HepG2 (cell line): ENCODE results near the gene MDH2. TPM values are rescaled to one million over a fixed set of nuclear protein-coding genes. Genes with fewer than 3 reads are reported as not detected.

ENCODE experiments used
- ATAD3A ChIP-seq: sonication (generic); formaldehyde crosslinking; IDR thresholded peaks from 2 replicates; pipeline ENCODE4 v1.4.0; 2020; ENCODE audit warnings: missing genetic modification reagents
- DR1 ChIP-seq: sonication (generic); formaldehyde crosslinking; IDR thresholded peaks from 2 replicates; pipeline ENCODE4 v1.8.0; 2021; ENCODE audit warnings: mild to moderate bottlenecking, missing genetic modification reagents, inconsistent platforms
- NR2F6 ChIP-seq, 2 experiments: IDR thresholded peaks; 2 replicates each; pipeline ENCODE4 v1.6.1; 2016; ENCODE audit warnings: antibody characterized with exemption in 1 of 2, mild to moderate bottlenecking in 1 of 2
- RAD51 ChIP-seq: fragments of 450-650 bp; IDR thresholded peaks from 2 replicates; pipeline ENCODE4 v1.6.1; 2016; ENCODE audit warnings: borderline replicate concordance
- SMARCC2 ChIP-seq: fragments of 450-650 bp; IDR thresholded peaks from 2 replicates; pipeline ENCODE4 v1.6.1; 2017; ENCODE audit warnings: antibody characterized with exemption, mild to moderate bottlenecking
- ZNF350 ChIP-seq: sonication (generic); formaldehyde crosslinking; IDR thresholded peaks from 2 replicates; pipeline ENCODE4 v1.4.0; 2020; ENCODE audit warnings: mild to moderate bottlenecking, low read depth, missing genetic modification reagents, borderline replicate concordance
- ZNF431 ChIP-seq: sonication (generic); formaldehyde crosslinking; IDR thresholded peaks from 2 replicates; pipeline ENCODE4 v1.9.0; 2022; ENCODE audit warnings: missing genetic modification reagents, low read depth, mild to moderate bottlenecking, borderline replicate concordance
- ZNF557 ChIP-seq: sonication (generic); formaldehyde crosslinking; IDR thresholded peaks from 2 replicates; pipeline ENCODE4 v1.4.0; 2020; ENCODE audit warnings: missing genetic modification reagents
- polyA plus RNA-seq, 8 experiments: library from polyadenylated mRNA; depleted of rRNA in 3 of 8; stranded (reverse) in 7 of 8; unstranded in 1 of 8; fragments of >200 nt; fragmentation: Illumina TruSeq in 4 of 8; extraction: Trizol in 4 of 8; gene quantifications; 2 replicates each; pipeline versions ENCODE4 v1.2.1 to v1.2.3, GENCODE V29; 2011 to 2016; ENCODE audit warnings: low read depth in 4 of 8, missing spikeins in 1 of 8, mixed read lengths in 1 of 8; ENCODE audit not compliant: insufficient read depth in 1 of 8
- total RNA-seq, 5 experiments: library from RNA; depleted of rRNA; stranded (reverse); fragments of >200 nt; fragmentation: Illumina TruSeq; extraction: Trizol; gene quantifications; 2 replicates each; pipeline ENCODE4 v1.2.3, GENCODE V29; 2016; ENCODE audit warnings: low read depth in 1 of 5
- TF ChIP-seq, protein P1 (sequence below): sonication (generic); formaldehyde crosslinking; IDR thresholded peaks from 2 replicates; pipeline ENCODE4 v1.4.0; 2020; ENCODE audit warnings: missing genetic modification reagents
- TF ChIP-seq, protein P2 (sequence below): sonication (generic); formaldehyde crosslinking; IDR thresholded peaks from 2 replicates; pipeline ENCODE4 v1.5.0; 2020; ENCODE audit warnings: missing genetic modification reagents
- TF ChIP-seq, protein P3 (sequence below): sonication (generic); formaldehyde crosslinking; IDR thresholded peaks from 2 replicates; pipeline ENCODE4 v1.4.0; 2020; ENCODE audit warnings: missing genetic modification reagents
- TF ChIP-seq, protein P4 (sequence below): sonication (generic); formaldehyde crosslinking; conservative IDR thresholded peaks from 2 replicates; pipeline ENCODE4 v1.5.0; 2020; ENCODE audit warnings: missing genetic modification reagents
- TF ChIP-seq, protein P5 (sequence below): sonication (generic); formaldehyde crosslinking; IDR thresholded peaks from 2 replicates; pipeline ENCODE4 v1.4.0; 2020; ENCODE audit warnings: missing genetic modification reagents, borderline replicate concordance
- TF ChIP-seq, protein P6 (sequence below): sonication (generic); formaldehyde crosslinking; IDR thresholded peaks from 2 replicates; pipeline ENCODE4 v1.9.0; 2021; ENCODE audit warnings: missing genetic modification reagents, borderline replicate concordance

MDH2 gene
- total and polyA plus RNA-seq, 2 of the 13 experiments (the other 11 are each of a cell fraction or from before 2014, with no cell fraction given) = 81.4 to 90.3 TPM

DNA sequence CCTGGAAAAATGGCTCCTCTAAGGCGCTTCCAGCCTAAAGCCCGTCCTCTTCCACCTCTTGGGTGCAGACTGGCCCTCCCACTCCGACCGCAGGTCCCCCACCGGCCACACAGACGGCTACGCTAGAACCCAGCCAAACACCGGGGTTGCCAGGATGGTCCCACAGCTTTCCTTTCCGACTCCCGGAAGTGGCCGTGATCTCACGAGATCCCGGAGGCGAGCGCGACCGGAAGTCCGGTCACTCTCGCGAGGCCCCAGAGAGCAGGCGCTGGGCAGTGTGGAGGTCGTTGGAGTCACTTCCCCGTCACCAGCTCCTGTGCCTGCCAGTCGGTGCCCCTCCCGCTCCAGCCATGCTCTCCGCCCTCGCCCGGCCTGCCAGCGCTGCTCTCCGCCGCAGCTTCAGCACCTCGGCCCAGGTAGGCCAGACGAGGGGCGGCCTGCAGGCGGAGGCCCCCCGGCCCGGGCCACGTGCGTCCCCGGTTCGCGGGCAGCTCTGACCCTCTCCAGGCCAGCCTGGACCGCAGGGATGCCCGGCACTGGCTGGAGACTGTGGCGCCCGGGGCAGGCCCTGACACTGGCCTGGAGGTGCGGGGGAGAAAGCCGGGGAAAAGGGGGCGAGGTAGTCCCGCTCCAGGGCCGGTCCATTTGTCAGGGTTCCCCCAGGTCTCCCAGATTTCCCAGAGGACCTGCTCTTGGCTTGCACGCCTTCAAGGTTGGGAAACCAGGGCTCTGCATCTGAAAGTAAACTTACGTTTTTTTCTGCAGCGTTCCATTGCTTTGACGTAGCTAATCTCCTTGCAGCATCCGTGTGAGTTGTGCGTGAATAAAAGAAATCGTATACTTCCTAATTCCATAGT, at the start of gene MDH2, which contains the start of gene STYXL1 (continued):
- TF ChIP-seq, protein P1, sequence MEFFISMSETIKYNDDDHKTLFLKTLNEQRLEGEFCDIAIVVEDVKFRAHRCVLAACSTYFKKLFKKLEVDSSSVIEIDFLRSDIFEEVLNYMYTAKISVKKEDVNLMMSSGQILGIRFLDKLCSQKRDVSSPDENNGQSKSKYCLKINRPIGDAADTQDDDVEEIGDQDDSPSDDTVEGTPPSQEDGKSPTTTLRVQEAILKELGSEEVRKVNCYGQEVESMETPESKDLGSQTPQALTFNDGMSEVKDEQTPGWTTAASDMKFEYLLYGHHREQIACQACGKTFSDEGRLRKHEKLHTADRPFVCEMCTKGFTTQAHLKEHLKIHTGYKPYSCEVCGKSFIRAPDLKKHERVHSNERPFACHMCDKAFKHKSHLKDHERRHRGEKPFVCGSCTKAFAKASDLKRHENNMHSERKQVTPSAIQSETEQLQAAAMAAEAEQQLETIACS = peak; percentile 36; the same call in 1 of the 2 replicates
- TF ChIP-seq, protein P2, sequence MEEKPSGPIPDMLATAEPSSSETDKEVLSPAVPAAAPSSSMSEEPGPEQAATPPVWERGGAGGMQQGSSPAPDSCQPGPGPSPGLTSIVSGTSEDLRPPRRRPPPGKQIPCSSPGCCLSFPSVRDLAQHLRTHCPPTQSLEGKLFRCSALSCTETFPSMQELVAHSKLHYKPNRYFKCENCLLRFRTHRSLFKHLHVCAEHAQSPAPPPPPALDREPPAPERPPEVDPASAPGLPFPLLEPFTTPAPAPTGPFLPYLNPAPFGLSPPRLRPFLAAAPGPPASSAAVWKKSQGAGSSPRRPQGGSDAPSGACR (CRISPR knock-in tag) = peak; percentile 85; the same call in 1 of the 2 replicates
- TF ChIP-seq ATAD3A = no peak
- TF ChIP-seq, protein P3, sequence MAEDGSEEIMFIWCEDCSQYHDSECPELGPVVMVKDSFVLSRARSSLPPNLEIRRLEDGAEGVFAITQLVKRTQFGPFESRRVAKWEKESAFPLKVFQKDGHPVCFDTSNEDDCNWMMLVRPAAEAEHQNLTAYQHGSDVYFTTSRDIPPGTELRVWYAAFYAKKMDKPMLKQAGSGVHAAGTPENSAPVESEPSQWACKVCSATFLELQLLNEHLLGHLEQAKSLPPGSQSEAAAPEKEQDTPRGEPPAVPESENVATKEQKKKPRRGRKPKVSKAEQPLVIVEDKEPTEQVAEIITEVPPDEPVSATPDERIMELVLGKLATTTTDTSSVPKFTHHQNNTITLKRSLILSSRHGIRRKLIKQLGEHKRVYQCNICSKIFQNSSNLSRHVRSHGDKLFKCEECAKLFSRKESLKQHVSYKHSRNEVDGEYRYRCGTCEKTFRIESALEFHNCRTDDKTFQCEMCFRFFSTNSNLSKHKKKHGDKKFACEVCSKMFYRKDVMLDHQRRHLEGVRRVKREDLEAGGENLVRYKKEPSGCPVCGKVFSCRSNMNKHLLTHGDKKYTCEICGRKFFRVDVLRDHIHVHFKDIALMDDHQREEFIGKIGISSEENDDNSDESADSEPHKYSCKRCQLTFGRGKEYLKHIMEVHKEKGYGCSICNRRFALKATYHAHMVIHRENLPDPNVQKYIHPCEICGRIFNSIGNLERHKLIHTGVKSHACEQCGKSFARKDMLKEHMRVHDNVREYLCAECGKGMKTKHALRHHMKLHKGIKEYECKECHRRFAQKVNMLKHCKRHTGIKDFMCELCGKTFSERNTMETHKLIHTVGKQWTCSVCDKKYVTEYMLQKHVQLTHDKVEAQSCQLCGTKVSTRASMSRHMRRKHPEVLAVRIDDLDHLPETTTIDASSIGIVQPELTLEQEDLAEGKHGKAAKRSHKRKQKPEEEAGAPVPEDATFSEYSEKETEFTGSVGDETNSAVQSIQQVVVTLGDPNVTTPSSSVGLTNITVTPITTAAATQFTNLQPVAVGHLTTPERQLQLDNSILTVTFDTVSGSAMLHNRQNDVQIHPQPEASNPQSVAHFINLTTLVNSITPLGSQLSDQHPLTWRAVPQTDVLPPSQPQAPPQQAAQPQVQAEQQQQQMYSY = peak; percentile 58; the same call in 1 of the 2 replicates
- TF ChIP-seq, protein P4, sequence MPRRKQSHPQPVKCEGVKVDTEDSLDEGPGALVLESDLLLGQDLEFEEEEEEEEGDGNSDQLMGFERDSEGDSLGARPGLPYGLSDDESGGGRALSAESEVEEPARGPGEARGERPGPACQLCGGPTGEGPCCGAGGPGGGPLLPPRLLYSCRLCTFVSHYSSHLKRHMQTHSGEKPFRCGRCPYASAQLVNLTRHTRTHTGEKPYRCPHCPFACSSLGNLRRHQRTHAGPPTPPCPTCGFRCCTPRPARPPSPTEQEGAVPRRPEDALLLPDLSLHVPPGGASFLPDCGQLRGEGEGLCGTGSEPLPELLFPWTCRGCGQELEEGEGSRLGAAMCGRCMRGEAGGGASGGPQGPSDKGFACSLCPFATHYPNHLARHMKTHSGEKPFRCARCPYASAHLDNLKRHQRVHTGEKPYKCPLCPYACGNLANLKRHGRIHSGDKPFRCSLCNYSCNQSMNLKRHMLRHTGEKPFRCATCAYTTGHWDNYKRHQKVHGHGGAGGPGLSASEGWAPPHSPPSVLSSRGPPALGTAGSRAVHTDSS (CRISPR knock-in tag) = no peak
- TF ChIP-seq, protein P5, sequence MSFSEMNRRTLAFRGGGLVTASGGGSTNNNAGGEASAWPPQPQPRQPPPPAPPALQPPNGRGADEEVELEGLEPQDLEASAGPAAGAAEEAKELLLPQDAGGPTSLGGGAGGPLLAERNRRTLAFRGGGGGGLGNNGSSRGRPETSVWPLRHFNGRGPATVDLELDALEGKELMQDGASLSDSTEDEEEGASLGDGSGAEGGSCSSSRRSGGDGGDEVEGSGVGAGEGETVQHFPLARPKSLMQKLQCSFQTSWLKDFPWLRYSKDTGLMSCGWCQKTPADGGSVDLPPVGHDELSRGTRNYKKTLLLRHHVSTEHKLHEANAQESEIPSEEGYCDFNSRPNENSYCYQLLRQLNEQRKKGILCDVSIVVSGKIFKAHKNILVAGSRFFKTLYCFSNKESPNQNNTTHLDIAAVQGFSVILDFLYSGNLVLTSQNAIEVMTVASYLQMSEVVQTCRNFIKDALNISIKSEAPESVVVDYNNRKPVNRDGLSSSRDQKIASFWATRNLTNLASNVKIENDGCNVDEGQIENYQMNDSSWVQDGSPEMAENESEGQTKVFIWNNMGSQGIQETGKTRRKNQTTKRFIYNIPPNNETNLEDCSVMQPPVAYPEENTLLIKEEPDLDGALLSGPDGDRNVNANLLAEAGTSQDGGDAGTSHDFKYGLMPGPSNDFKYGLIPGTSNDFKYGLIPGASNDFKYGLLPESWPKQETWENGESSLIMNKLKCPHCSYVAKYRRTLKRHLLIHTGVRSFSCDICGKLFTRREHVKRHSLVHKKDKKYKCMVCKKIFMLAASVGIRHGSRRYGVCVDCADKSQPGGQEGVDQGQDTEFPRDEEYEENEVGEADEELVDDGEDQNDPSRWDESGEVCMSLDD (CRISPR knock-in tag) = no peak
- TF ChIP-seq NR2F6 (IDR thresholded peaks at IDR 0.05) = 0 out of 2 replicates have a peak, but pooled peaks have one; percentile 30
- peak; percentile 78 for TF ChIP-seq NR2F6 (CRISPR knock-in tag; IDR thresholded peaks at IDR 0.05)
- TF ChIP-seq, protein P6, sequence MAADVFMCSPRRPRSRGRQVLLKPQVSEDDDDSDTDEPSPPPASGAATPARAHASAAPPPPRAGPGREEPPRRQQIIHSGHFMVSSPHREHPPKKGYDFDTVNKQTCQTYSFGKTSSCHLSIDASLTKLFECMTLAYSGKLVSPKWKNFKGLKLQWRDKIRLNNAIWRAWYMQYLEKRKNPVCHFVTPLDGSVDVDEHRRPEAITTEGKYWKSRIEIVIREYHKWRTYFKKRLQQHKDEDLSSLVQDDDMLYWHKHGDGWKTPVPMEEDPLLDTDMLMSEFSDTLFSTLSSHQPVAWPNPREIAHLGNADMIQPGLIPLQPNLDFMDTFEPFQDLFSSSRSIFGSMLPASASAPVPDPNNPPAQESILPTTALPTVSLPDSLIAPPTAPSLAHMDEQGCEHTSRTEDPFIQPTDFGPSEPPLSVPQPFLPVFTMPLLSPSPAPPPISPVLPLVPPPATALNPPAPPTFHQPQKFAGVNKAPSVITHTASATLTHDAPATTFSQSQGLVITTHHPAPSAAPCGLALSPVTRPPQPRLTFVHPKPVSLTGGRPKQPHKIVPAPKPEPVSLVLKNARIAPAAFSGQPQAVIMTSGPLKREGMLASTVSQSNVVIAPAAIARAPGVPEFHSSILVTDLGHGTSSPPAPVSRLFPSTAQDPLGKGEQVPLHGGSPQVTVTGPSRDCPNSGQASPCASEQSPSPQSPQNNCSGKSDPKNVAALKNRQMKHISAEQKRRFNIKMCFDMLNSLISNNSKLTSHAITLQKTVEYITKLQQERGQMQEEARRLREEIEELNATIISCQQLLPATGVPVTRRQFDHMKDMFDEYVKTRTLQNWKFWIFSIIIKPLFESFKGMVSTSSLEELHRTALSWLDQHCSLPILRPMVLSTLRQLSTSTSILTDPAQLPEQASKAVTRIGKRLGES (CRISPR knock-in tag) = no peak
- TF ChIP-seq ZNF431 (CRISPR knock-in tag) = no peak; the same call in 1 of the 2 replicates
- TF ChIP-seq SMARCC2 = no peak
- TF ChIP-seq ZNF557 (CRISPR knock-in tag) = no peak
- TF ChIP-seq DR1 = peak; percentile 88; the same call in 1 of the 2 replicates
- TF ChIP-seq ZNF350 = peak; percentile 85; the same call in 1 of the 2 replicates
- no peak for TF ChIP-seq RAD51
